ENCODE data around the gene SLC22A13.

GRCh38 chr3:38325256-38325655 lies 59.6 kb downstream of the SLC22A13 start:
- TF ChIP-seq CTCF (conservative IDR thresholded peaks at IDR 0.05 in 1 of 2, IDR thresholded peaks at IDR 0.05 in 1 of 2; ENCODE audit: low read depth in 1 of 2, low read length in 2 of 2) (no peak), EZH2 (IDR thresholded peaks at IDR 0.05; ENCODE audit: low read length, missing control alignments) (no peak)
